ENCODE data around the gene STK33.
"Not testable (repeated sequence)": the region's sequence is repeated elsewhere in the genome, so short reads cannot be mapped to it uniquely, and the experiment has no call there.

Gene STK33

DNA sequence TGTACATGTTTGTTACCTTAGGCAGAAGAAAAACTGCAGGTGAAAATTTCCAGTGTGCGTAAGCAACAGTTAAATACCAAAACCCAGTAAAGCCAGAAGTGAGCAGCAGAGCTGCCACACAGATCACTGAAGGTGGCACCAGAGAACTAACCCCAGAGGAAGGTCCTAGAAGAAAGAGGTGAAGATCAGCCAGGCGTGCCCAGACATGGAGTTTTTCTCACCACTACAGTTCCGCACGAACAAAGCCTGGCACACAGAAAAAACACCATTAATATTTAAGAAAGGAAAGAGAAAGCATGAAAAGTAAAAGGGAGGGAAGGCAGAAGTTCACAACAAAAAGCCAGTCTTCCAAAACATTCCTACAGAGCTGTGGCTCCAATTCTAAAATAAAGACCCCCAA, 60.7 kb downstream of the STK33 start:
- DNase-seq: no peak

DNA sequence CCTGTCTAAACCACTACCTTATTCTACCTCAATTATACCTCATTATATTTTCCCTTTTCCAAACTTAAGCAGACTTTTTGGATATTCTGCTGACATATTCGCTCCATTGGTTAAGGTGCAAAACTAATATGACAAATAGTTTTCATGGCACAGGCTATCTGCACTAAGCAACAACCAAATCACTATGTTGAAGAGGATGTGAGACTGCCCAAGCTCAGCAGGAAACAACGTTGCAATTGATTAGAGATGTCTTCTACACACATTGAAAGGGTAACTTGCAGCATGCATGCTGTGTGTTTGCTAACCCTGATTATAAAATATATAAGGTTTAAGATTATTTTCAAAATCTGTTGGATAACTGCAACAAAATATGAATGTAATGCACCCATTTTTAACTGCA, 61.6 kb downstream of the STK33 start:
- DNase-seq: no peak

DNA sequence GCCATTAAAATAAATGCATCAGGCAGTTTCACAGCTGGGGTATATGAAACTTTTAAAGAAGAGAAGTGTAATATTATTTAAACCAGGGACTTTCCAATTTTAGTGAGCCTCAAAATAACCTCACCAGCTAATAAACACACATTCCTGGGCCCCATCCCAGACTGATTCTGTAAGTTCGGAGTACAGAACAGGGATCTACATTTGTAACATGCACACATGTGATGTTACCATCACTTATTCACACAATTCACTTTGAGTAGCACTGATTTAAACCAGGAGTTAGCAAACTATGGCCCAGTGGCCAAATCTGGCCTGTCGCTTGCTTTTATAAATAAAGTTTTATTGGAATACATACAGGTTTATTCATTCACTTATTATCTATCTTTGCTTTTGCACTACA, 62.0 kb downstream of the STK33 start:
- no peak for DNase-seq

DNA sequence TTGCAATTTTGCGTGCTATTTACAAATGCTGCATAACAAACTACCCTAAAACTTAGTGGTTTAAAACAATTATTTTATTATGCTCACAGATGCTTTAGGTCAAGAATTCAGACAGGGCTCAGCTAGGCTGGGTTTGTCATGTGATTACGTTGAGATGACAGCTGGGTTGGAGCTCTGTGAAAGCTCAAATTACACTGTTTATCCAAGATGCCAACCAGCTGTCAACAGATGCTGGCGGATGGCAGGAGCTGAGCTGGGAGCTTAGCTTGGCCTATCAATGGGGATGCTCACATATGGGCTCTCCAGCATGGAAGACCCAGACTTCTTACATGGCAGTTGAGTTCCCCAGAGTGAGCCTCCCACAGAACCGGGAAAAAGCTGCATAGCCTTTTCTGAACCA, 62.7 kb downstream of the STK33 start:
- no peak for DNase-seq

DNA sequence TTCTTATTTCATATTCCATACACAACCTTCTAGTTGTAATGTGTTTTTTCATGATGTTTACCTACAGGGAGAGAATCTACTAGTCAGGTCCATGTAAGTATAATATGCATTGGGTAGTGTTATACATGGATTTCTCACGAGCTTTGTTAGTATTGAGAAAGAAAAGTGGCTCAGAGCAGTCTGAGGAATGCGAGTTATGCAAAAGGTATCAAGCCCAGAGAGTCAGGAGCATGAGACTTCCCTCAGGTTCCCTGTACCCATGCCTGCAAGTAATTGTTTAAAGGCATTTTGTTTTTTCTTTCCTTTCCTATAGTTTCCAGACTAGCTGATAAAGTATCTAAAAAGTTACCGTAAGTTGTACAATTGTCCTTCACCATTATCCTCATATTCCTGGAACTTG, 66.1 kb downstream of the STK33 start:
- DNase-seq: no peak

DNA sequence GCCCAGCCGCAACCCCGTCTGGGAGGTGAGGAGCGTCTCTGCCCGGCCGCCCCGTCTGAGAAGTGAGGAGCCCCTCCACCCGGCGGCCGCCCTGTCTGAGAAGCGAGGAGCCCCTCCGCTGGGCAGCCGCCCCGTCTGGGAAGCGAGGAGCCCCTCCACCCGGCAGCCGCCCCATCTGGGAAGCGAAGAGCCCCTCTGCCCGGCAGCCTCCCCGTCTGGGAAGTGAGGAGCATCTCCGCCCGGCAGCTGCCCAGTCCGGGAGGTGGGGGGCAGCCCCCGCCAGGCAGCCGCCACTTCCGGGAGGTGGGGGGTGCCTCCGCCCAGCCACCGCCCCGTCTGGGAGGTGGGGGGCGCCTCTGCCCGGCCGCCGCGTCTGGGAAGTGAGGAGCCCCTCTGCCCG, 70.6 kb downstream of the STK33 start:
- no peak for DNase-seq

DNA sequence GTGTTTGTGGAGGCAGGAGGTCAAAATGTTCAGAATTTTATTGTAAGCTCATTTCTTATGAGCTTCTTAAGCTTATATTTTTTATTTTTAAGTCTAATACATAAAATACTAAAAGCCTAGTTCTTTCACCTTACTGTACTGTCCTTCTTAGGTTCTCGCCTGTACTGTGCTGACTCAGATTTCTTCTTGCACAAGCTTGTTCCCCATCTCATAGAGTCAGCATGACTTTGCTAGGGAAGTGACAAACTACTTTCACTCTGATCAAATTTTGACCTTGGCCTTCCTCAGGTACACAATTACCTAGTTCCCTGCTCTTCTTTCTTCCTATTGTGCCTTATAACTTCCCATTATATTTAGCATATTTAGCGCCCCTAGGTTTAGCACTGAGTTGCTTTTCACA, 81.5 kb downstream of the STK33 start:
- no peak for DNase-seq

DNA sequence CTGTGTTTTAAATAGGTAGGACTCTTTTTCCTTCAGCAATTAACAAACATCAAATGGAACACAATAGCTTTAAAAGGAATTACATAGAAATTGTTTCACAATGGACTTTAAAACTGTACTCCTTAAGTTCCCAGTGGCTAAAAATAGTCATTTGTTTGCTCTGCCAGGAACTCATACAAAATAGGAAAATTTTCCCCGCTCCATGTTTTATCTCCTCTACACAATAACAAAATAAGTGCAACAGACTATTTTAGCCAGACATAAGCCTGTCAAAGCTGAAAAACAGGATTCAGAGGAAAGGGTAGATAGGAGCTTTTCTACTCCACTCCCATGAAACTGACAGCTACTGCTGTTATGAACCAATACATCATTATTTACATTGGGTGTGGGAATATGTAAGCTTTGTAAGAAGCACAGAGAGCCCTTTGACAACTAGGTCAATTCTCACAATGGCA, 90.1 kb downstream of the STK33 start:
- no peak for DNase-seq

DNA sequence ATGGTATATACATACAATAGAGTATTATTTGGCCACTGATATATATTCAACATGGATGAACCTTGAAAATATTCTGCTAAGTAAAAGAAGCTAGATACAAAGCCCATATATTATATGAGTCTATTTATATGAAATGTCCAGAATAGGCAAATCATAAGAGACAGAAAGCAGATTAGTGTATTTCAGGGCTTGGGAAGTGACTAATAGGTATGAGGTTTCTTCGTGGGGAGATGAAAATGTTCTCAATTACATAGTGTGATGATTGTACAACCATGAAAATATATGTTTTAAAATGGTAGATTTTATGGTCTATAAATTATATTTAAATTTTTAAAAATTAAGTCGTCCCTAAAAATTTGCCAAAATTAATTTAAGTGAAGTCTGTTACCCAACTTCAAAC, 92.2 kb downstream of the STK33 start:
- DNase-seq: no peak

DNA sequence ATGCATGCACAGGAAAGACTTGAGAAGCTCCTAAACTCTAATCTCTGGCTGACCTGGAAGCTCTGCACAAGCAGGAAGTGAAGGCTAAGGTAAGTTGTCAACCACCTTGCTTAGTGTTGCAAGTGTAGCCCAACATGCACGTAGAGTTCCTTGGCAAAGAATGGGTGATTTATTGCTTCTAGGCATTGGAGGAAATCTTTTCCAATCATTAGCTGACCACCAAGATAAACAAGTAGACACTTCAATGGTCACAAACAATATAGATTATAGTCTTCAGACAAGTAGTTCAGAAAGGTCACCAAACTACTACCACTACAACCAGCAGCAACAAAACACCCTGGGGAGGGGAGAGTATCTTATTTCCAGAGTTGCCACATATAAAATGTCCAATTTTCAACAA, 105.6 kb downstream of the STK33 start:
- DNase-seq: no peak

DNA sequence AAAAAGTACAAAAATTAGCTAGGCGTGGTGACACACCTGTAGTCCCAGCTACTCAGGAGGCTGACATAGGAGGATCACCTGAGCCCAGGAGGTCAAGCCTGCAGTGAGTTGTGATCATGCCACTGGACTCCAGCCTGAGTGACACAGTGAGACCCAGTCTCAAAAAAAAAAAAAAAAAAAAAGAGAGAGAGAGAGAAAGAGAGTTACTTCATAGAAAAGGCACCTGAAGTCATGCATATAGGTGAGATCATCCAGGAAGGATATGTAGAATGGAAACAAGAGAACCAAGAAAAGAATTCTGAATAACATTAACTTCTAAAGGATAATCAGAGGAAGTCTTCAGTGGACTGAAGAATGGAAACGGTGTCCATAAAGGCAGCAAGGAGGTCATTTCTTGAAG, 106.8 kb downstream of the STK33 start:
- DNase-seq: no peak

DNA sequence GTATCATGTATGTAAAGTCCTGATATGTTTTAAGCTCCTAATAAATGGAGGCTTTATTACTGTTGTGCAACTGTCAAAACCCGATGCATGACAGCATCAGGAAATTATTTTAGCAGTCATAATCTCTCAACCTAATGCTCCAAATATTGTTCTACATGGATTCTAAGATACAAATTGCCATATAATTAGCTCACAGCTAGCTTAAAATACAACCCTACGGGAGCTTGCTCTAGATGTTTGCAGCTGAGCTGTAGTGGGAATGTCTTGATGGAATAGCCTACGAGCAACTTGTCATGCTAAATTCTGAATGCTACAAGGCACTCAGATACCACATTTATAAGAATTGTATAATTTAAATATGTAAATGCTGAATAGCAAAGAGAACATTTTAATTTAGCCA, 109.8 kb downstream of the STK33 start:
- DNase-seq: no peak

DNA sequence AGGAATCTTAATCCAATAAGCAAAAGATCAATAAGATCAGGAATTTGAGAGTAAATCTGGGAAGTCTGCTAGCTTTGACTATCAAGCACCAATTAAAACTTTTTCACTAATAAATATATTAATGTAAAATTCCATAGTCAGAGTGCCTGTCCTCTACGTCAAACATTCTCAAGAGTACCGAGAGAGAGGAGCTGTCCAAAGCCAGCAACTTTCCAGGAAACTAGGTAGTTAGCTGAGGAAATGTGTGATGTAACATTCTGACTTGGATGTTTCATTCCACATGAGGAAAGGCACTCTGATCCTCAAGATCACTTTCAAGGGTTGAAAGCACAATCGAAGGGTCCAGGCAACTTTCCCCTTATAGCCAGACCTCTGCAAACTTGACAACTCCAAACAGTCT, 113.2 kb downstream of the STK33 start:
- DNase-seq: no peak

DNA sequence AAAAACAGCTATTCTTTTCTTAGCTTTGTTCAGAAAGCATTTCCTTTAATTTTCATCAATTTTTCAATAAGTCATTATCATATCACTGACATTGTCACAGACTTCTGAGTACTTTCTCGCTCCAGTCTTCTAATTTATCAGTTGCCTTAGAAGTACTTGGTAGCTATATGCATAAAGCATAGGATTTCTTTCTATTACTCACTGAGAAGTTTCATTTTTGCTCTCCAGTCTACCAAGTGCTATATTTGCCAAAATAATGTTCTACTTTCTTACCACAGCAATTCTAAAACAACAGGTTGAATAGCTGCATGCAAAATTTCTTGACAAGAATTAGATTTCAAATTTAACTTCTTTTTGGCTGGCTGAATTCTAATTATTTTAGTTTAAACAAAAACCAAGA, 116.3 kb downstream of the STK33 start:
- DNase-seq: no peak

DNA sequence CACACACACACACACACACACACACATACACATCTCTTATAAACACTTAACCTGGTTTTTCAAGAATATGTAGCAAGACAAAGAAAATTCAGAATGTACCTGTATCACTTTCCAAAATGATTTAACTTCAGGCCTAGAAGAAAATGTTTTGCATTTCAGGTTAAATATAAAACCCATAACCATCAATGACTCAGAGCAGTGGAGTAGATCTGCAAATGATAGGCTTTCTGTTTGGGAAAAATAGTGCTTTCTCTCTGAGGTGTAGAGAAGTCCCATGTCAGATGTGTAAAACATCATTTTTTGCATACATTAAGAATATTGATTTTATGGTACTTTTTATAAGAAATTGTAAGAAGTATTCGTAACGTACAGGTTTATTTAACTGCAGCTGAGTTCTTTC, 116.9 kb downstream of the STK33 start:
- no peak for DNase-seq

DNA sequence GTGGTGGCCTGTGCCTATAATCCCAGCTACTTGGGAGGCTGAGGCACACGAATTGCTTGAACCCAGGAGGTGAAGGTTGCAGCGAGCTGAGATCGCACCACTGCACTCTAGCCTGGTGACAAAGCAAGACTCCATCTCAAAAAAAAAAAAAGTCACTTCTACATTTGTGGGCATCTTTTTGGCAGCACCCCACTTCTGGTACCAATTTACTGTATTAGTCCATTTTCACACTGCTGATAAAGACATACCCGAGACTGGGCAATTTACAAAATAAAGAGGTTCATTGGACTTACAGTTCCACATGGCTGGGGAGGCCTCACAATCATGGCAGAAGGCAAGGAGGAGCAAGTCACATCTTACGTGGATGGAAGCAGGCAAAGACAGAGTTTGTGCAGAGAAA, 126.2 kb downstream of the STK33 start:
- not testable (repeated sequence) for DNase-seq

DNA sequence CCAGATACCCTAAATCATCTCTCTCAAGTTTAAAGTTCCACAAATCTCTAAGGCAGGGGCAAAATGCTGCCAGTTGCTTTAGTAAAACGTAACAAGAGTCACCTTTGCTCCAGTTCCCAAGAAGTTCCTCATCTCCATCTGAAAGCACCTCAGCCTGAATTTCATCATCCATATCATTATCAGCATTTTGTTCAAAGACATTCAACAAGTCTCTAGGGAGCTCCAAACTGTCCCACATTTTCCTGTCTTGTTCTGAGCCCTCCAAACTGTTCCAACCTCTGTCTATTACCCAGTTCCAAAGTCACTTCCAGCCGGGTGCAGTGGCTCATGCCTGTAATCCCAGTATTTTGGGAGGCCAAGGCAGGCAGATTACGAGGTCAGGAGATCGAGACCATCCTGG, 126.7 kb downstream of the STK33 start:
- not testable (repeated sequence) for DNase-seq

DNA sequence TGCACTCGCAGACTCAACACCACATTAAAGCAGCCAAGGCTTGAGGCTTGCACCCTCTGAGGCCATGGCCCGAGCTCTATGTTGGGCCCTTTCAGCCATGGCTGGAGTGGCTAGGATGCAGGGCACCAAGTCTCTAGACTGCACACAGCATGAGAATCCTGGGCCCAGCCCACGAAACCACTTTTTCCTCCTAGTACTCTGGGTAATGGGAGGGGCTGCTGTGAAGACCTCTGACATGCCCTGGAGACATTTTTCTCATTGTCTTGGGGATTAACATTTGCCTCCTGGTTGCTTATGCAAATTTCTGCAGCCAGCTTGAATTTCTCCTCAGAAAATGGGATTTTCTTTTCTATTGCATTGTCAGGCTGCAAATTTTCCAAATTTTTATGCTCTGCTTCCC, 127.1 kb downstream of the STK33 start:
- not testable (repeated sequence) for DNase-seq

DNA sequence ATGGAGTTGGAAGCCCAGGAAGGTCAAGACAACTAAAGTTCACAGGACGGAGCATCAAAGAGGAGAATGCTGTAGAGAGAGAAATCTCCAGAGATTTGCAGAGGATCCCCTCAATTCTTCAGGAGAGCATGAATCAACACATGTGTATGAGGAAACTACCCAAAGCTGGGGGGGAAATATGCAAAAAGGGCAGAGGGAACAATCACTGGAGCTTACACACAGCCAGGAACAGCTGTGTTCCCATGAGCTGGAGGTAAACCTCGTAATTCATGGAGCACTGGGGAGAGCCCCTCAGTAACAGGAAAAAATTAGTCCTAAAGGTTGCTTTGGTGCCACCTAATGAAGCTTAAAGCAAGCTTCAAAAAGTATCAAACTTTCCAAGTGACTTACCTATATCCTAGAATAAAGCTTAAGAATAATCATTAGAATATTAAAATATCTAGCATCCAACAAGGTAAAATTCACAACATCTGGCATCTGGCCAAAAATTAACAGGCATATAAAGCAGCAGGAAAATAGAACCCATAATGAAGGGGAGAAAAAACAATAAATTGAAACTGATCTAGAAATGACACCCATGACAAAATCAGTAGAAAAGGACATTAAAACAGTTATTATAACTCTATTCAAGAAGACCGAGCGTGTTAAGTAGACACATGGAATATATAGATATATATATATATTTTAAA, 134.2 kb downstream of the STK33 start:
- DNase-seq: no peak

DNA sequence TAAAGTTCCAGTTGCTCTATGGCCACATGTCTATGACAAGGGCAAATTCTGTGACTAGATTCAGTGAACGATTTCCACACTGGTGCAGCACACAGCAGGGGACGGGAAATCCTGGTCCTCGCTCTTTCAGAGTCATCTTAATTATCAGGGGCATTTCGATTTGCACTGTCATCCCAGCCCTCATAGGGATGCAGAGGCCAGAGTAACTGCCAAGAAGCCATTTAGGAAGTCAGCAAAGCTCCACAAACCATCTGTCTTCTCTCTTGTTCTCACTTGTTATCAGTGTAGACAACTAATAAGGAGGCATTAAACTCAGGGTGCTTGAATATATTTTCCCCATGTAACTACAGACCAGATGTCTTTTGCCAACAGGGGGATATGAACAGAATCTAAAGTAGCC, 151.7 kb downstream of the STK33 start:
- peak; percentile 73 for DNase-seq

DNA sequence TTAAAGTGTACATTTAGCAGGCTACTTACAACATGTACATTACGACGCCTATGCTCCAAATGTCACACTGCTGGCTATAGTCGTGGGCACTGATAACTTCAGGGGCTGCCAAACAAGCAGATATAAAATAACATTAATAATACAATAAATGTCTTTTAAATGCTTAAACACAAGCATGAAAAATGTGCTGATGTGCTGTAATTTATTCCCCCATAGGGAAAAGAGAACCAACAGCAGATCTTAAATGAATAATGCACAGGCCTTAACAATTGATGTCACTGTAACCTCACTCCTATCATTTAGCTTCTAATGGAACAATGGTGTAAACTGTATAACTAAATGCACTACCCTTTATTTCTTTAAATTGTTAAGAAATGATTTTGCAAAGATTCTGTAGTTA, 153.4 kb downstream of the STK33 start:
- DNase-seq: no peak

DNA sequence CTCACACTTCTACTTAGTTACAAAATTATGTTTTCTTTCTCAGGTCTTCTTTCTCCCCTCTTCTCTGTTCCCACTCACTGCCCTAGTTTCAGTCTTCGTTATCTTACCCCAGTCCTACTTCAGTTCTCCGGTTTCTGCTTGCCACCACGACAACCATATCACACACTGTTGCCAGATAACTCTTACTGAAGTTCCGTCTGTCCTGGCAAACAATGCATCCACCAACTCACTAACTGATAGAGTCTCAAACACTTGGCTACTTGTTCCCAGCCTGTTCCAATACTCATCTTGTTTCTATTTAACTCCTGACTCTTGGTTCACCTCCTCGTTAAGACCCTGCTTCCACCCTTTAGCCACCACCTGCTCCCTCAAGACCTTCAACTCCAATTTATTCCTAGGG, 164.5 kb downstream of the STK33 start:
- no peak for DNase-seq

DNA sequence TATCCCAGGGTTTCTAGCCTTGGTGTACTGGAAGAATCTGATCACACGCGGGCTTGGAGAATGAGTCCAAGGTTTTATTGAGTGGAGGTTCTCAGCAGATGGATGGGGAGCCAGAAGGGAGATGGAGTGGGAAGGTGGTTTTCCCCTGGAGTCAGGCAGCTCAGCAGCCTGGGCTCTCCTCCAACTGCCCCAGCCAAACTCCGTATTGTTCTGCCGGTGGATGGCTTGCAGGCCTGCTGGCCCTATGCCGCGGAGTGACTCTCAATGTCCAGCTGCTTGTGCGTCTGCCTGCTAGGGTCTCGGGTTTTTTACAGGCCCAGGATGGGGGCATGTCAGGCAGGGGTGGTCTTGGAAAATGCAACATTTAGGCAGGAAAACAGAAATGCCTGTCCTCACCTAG, 168.0 kb downstream of the STK33 start:
- no peak for DNase-seq

DNA sequence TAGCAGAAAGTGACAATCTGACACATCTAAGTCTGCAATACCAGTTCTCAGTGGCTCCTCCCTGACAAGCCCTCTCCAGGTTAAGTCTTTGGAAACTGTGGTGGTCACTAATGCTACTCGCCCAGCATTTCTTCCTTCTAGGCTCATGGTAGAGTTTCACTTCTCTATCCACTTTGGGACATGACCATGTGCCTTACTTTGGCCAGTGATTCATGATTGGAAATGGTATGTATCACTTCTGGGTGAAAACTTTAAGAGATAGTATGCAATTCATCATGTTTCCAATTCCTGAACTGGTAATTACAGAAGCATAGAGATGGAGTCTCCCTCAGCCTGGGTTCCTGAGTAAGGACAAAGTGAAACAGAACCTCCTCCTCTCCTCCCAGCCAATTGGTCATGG, 178.8 kb downstream of the STK33 start:
- no peak for DNase-seq

DNA sequence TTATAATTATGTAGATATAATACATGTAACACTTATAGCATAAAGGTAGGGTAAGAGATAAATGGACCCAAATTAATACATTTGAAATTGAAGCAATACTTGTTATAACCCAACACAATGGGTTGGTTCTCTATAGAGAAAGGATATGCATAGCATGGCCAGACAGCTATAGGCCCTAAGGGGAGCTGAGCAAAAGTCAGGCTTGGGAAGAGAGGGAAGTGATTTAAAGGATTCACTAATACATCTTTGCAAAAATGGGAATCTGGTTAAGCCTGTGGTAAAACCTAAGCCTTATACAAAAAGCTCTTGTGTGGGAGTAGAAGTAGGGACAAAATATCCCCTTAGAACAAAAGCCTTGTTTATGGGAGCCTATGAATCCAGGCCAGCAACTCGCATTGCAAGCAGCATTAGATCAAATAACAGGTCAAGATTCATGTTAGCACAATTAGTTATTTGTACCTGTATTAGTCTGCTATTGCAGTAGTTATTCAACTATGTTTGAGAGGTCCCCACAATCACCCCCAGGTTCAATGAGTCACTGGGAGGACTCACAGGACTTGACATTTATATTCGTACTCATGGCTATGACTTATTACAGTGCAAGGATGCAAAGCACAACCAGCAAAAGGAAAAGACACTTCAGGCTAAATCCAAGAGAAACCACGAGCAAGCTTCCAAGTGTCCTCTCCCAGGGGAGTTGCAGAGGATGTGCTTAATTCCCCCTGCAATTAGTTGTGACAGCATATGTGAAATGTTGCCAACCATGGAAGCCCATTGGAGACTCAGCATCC, 185.7 kb downstream of the STK33 start:
- DNase-seq: no peak

Measured in GDM1 (cell line).